Endothelial cell of umbilical vein (primary cell): ENCODE results near the gene TLR6. TPM values are rescaled to one million over a fixed set of nuclear protein-coding genes. Genes with fewer than 3 reads are reported as not detected.

Source experiments
- BruUV-seq: library from RNA; stranded (reverse); fragments of 400-500 nt; replicated peaks from 2 replicates; lab custom pipeline; 2021; lab: Mats Ljungman, UMichigan
- CTCF ChIA-PET: fragments of 300-600, 350-600 bp; sonication (Branson Sonifier 250); formaldehyde crosslinking; loops from one replicate; lab custom pipeline; 2021; ENCODE audit warnings: antibody characterized with exemption, inconsistent platforms; lab: Charles Lee
- POLR2A ChIA-PET: fragments of 300-600, 350-600 bp; sonication (Branson Sonifier 250); formaldehyde crosslinking; loops from one replicate; lab custom pipeline; 2021; ENCODE audit warnings: antibody characterized with exemption, inconsistent platforms; lab: Charles Lee
- DNase-seq: peaks from one replicate; pipeline ENCODE4 v3.0.0-alpha.2; 2011; ENCODE audit warnings: low read depth, low spot score
- FAIRE-seq: peaks from 2 replicates; lab custom pipeline; 2011; peaks lifted over from hg19 to GRCh38; lab: Jason Lieb, UNC
- H2AFZ ChIP-seq: 2 replicates; pipeline ENCODE4 v1.6.0; 2012; ENCODE audit warnings: low read depth, low read length, control low read depth, inconsistent platforms
- H3K27ac ChIP-seq: 2 replicates; pipeline ENCODE4 v1.5.1; 2011; ENCODE audit warnings: low read depth, mild to moderate bottlenecking, control low read depth, low read length, moderate library complexity; ENCODE audit not compliant: insufficient read depth
- H3K27me3 ChIP-seq, 2 experiments: 2 replicates each; pipeline versions ENCODE4 v1.6.0 to v1.6.1; 2011; ENCODE audit warnings: low read length in 2 of 2, mixed read lengths in 1 of 2; ENCODE audit not compliant: control insufficient read depth in 2 of 2, insufficient read depth in 2 of 2
- H3K36me3 ChIP-seq, 2 experiments: 2 replicates in 1 of 2; 3 replicates in 1 of 2; pipeline ENCODE4 v1.5.1; 2011; ENCODE audit warnings: low read length in 2 of 2, mild to moderate bottlenecking in 1 of 2, moderate library complexity in 1 of 2; ENCODE audit not compliant: control insufficient read depth in 2 of 2, insufficient read depth in 2 of 2; ENCODE audit errors: extremely low read depth in 1 of 2
- H3K4me1 ChIP-seq: 3 replicates; pipeline ENCODE4 v1.5.1; 2011; ENCODE audit warnings: mild to moderate bottlenecking, low read length; ENCODE audit not compliant: control insufficient read depth, insufficient read depth; ENCODE audit errors: extremely low read depth
- H3K4me2 ChIP-seq: 2 replicates; pipeline ENCODE4 v1.6.1; 2011; ENCODE audit warnings: low read length, control low read depth, mixed read lengths; ENCODE audit not compliant: insufficient read depth
- H3K4me3 ChIP-seq, 3 experiments: fragments of 200-600 bp in 1 of 3; sonication (generic), shearing (Covaris generic) in 1 of 3; replicated peaks in 1 of 3; 2 replicates each; pipeline ENCODE4 v1.5.1; 2011 to 2016; ENCODE audit warnings: control low read depth in 3 of 3, low read length in 3 of 3, mild to moderate bottlenecking in 2 of 3, inconsistent platforms in 1 of 3, low read depth in 1 of 3, moderate library complexity in 1 of 3; ENCODE audit not compliant: insufficient read depth in 1 of 3
- H3K79me2 ChIP-seq: 2 replicates; pipeline ENCODE4 v1.6.0; 2012; ENCODE audit warnings: low read length, inconsistent platforms; ENCODE audit not compliant: control insufficient read depth, insufficient read depth
- H3K9ac ChIP-seq: replicated peaks from 2 replicates; pipeline ENCODE3; 2011; ENCODE audit warnings: low read length, control low read depth; ENCODE audit not compliant: insufficient read depth; ENCODE audit errors: extremely low read depth
- H3K9me1 ChIP-seq: replicated peaks from 3 replicates; pipeline ENCODE4 v1.6.0; 2011; ENCODE audit warnings: mild to moderate bottlenecking, low read length; ENCODE audit not compliant: control insufficient read depth, insufficient read depth; ENCODE audit errors: extremely low read depth
- H3K9me3 ChIP-seq: replicated peaks from 2 replicates; pipeline ENCODE4 v1.5.1; 2012; ENCODE audit warnings: low read length, inconsistent platforms; ENCODE audit not compliant: control insufficient read depth, insufficient read depth
- H4K20me1 ChIP-seq: replicated peaks from 2 replicates; pipeline ENCODE3; 2011; ENCODE audit warnings: mild to moderate bottlenecking, low read length; ENCODE audit not compliant: control insufficient read depth, insufficient read depth; ENCODE audit errors: extremely low read depth
- CTCF ChIP-seq, 2 donors: IDR thresholded peaks; 1 replicate in 1 of 2; 2 replicates in 1 of 2; pipeline ENCODE4 v1.5.1; 2011; ENCODE audit warnings: low read length in 2 of 2, mild to moderate bottlenecking in 2 of 2, moderate library complexity in 2 of 2, control low read depth in 1 of 2, inconsistent platforms in 1 of 2, low read depth in 1 of 2; ENCODE audit not compliant: insufficient read depth in 1 of 2; ENCODE audit errors: extremely low read depth in 1 of 2
- EZH2 ChIP-seq: IDR thresholded peaks from 2 replicates; pipeline ENCODE4 v1.6.1; 2012; ENCODE audit warnings: borderline replicate concordance, low read depth, mild to moderate bottlenecking, moderate library complexity, low read length, inconsistent platforms; ENCODE audit not compliant: severe bottlenecking
- FOS ChIP-seq: IDR thresholded peaks from 2 replicates; pipeline ENCODE4 v1.6.1; 2011; ENCODE audit warnings: mild to moderate bottlenecking, low read length, moderate library complexity, borderline replicate concordance; ENCODE audit not compliant: insufficient read depth
- GATA2 ChIP-seq: IDR thresholded peaks from 2 replicates; pipeline ENCODE4 v1.7.0; 2011; ENCODE audit warnings: low read depth, mild to moderate bottlenecking, moderate library complexity, mixed read lengths, low read length; ENCODE audit not compliant: insufficient read length, insufficient read depth
- JUN ChIP-seq: IDR thresholded peaks from 2 replicates; pipeline ENCODE4 v1.6.1; 2011; ENCODE audit warnings: borderline replicate concordance, low read depth; ENCODE audit not compliant: insufficient read length, insufficient read depth
- MAX ChIP-seq: IDR thresholded peaks from 2 replicates; pipeline ENCODE4 v1.6.1; 2011; ENCODE audit not compliant: insufficient read depth, insufficient read length
- MYC ChIP-seq: IDR thresholded peaks from one replicate; pipeline ENCODE4 v1.6.1; 2011; ENCODE audit warnings: mild to moderate bottlenecking, low read depth, low read length
- POLR2A ChIP-seq: IDR thresholded peaks from 2 replicates; pipeline ENCODE4 v1.6.1; 2012; ENCODE audit warnings: low read depth, mild to moderate bottlenecking, control low read depth, low read length
- POLR2AphosphoS5 ChIP-seq: IDR thresholded peaks from 2 replicates; pipeline ENCODE4 v1.6.1; 2012; ENCODE audit warnings: low read depth, mild to moderate bottlenecking, control low read depth, low read length, moderate library complexity; ENCODE audit not compliant: insufficient read depth
- dilution Hi-C: fragments of 300-500 bp; cut with MboI; formaldehyde crosslinking; loops from one replicate; pipeline ENCODE4 v1.15.0; 2019; ENCODE audit warnings: low sequenced_read_pairs; ENCODE audit not compliant: extremely low pct_ligation_motif_present
- intact Hi-C: fragments of 100-400 bp; cut with micrococcal nuclease; formaldehyde crosslinking; loops from one replicate; pipeline ENCODE4 v1.10.0; 2022
- polyA plus RNA-seq, 4 experiments: library from polyadenylated mRNA; depleted of rRNA in 3 of 4; stranded (reverse) in 3 of 4; unstranded in 1 of 4; fragments of >200 nt; gene quantifications; 2 replicates each; pipeline versions ENCODE4 v1.2.1 to v1.2.3, GENCODE V29; 2011 to 2012; ENCODE audit warnings: missing spikeins in 1 of 4
- total RNA-seq: library from RNA; stranded (reverse); gene quantifications from 2 replicates; pipeline ENCODE4 v1.2.3, GENCODE V29; 2021

TLR6 gene
- total and polyA plus RNA-seq, 2 donors (not counting 3 experiments of a cell fraction or from before 2014, with no cell fraction given) = 0.19 to 1.7 TPM

GRCh38 chr4:38904090-38904666 lies 47.6 kb upstream of the TLR6 start:
- ChIA-PET POLR2A (no interaction called here), CTCF (interaction anchor here (0.9 to 2.0 kb wide), 2 partner anchors 9 to 231 kb away, joined by 4 to 10 read pairs; no protein-coding TSS in a partner anchor)
- no peak for DNase-seq
- BruUV-seq = no TSS peak
- no peak for FAIRE-seq
- no peak overlapping the region for H3K27ac ChIP-seq
- TF ChIP-seq JUN (no peak), MAX (no peak)
- no peaks in the 10 kb centered on the region for H3K9me1 ChIP-seq
- intact Hi-C loops = no loop called here
- no peak overlapping the region for H3K4me2 ChIP-seq
- dilution Hi-C loops = no loop called here
- no peak overlapping the region for H2AFZ ChIP-seq
- H3K27me3 ChIP-seq = no peaks in the 10 kb centered on the region
- no peak overlapping the region for H3K4me3 ChIP-seq
- H3K36me3 ChIP-seq = peaks cover 13 to 16% of the 10 kb centered on the region in 2 experiments
- no peak overlapping the region for H3K9ac ChIP-seq
- H4K20me1 ChIP-seq = no peaks in the 10 kb centered on the region
- H3K4me1 ChIP-seq = no peaks in the 10 kb centered on the region
- no peaks in the 10 kb centered on the region for H3K79me2 ChIP-seq
- H3K9me3 ChIP-seq = no peaks in the 10 kb centered on the region

DNA sequence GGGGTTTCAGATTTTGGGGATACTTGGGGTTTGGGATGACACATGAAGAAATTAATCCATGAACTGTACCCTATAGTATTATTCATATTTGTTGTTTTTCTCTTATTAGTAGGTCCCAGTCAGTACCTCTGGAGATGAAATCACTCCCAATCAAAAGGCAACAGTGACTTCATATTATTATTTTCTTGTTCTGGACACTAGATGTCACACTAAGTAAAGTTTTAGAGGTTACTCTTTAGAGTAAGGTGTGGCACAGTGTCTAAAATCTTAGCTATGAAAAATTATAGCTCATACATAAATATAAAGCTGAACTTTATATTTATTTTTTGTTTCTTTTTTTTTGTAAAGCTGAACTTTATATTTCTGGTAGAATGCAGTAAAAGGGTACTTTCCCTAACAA lies 46.1 kb upstream of the TLR6 start:
- Histone ChIP-seq H3K9ac (no peak overlapping the region), H3K4me1 (no peaks in the 10 kb centered on the region), H4K20me1 (no peaks in the 10 kb centered on the region), H3K27ac (no peak overlapping the region), H3K4me3 (no peak overlapping the region), H3K27me3 (no peaks in the 10 kb centered on the region), H3K79me2 (no peaks in the 10 kb centered on the region), H3K9me1 (no peaks in the 10 kb centered on the region), H3K4me2 (no peak overlapping the region), H2AFZ (no peak overlapping the region), H3K36me3 (peaks cover 13 to 16% of the 10 kb centered on the region in 2 experiments), H3K9me3 (no peaks in the 10 kb centered on the region)
- intact Hi-C loops = loop anchor here (1.0 kb wide), 1 partner anchor 233 kb away; no protein-coding TSS in a partner anchor
- no peak for FAIRE-seq
- POLR2A ChIA-PET = no interaction called here
- DNase-seq = peak; percentile 35
- CTCF ChIA-PET = interaction anchor here (0.6 to 4.7 kb wide), 20 partner anchors 9 to 567 kb away, joined by 3 to 87 read pairs (median 3); partner anchors contain the start of genes RFC1 and WDR19
- dilution Hi-C loops = no loop called here
- no peak for TF ChIP-seq CTCF (IDR thresholded peaks at IDR 0.05; ENCODE audit: extremely low read depth in 1 of 2, insufficient read depth in 1 of 2, low read depth in 1 of 2, low read length in 2 of 2)
- no peak for TF ChIP-seq POLR2AphosphoS5
- no peak for TF ChIP-seq EZH2
- TF ChIP-seq GATA2 = no peak
- no peak for TF ChIP-seq JUN
- TF ChIP-seq POLR2A = no peak
- TF ChIP-seq FOS = no peak
- no peak for TF ChIP-seq MYC
- no peak for TF ChIP-seq MAX
- no TSS peak for BruUV-seq
